Measurements from ENCODE around the gene COL9A3.

The COL9A3 gene

DNA sequence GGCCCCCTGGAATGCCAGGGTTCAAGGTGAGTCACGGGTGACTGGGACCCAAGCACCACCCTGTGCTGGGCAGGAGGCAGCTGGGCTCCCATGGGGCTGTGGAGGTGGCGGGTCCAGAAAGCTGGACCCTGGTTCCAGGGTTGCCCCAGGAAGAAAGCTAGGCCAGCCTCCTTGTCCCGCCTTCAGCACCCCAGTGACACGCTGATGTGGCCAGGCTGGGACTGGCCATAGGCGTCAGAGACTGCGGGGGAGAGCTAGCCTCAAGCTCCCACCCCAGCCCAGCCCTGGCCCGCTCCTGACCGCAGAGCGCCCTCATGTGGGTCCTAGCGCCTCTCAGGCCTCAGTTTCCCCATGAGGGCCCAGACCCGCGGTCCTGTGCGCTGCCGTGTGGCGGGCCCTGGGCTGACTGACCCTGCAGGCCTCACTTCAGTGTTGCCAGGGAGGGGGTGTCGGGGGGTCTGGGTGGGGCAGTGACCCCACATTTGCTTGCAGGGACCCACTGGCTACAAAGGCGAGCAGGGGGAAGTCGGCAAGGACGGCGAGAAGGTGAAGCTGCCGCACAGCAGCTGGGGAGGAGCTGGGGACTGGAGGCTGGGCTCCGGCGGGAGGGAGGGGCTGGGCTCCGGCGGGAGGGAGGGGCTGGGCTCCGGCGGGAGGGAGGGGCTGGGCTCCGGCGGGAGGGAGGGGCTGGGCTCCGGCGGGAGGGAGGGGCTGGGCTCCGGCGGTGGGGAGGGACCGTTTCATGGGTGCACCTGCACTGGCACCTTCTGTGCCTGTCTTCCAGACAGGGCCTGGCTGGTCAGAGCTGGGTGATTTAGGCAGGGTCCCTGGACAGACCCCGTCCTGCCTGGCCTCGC lies 7.9 kb downstream of the COL9A3 start:
- peak; percentile 40 for DNase-seq

DNA sequence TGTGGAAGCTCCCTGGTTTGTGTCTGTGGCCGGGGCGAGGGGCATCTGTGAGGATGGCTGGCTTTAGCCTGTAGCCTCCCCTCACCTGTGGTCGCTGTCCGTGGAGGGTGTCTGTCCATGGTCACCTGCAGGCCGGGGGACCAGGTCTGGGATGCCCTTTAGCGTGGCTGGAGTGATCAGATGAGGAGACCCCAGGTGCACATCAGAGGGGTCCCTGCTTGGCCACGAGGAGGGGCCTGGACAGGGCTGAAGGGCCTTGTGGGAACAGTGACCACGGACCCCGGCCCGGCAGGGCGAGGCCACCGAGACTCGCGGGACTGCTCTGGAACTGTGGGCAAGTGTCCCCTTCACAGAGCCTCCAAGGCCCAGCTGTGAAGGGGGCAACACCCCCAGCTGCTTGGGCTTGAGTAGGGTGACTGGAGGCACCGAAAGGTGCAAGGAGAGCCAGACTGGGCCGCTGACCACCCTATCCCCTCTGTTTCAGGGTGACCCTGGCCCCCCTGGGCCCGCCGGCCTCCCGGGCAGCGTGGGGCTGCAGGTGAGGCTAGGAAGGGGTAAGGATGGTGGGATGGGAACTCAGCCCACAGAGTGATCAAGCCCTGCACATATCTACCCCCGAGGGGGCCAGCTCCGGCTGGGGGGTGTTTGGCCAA lies 8.6 kb downstream of the COL9A3 start:
- no peak for DNase-seq

DNA sequence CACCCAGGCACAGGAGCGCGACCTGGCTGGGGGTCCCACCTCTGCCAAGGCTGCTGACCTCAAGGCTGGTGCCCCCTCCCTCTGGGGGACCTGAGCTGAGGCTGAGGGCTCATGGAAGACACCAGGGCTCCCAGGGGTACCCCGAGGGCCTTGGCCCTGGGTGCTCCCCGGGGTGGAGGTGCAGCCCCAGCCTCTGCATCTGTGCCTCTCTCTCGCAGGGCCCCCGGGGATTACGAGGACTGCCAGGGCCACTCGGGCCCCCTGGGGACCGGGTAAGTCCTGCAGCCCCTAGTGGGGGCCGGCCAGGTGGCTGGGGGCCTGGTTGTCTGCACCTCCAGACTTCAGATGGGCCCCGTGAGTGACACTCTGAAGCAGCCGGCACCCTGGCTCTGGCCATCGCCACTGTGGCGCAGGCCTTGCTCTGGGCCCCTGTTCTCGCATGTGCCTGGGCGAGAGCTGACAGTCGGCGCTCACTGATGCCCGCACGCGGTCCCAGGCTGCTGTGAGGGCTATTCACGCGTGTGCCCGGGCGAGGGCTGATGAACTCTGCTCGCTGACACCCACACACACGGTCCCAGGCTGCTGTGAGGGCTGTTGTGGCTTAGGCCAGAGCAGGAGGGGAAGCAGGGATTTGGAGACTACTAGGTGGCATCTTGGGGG lies 9.3 kb downstream of the COL9A3 start:
- no peak for DNase-seq

DNA sequence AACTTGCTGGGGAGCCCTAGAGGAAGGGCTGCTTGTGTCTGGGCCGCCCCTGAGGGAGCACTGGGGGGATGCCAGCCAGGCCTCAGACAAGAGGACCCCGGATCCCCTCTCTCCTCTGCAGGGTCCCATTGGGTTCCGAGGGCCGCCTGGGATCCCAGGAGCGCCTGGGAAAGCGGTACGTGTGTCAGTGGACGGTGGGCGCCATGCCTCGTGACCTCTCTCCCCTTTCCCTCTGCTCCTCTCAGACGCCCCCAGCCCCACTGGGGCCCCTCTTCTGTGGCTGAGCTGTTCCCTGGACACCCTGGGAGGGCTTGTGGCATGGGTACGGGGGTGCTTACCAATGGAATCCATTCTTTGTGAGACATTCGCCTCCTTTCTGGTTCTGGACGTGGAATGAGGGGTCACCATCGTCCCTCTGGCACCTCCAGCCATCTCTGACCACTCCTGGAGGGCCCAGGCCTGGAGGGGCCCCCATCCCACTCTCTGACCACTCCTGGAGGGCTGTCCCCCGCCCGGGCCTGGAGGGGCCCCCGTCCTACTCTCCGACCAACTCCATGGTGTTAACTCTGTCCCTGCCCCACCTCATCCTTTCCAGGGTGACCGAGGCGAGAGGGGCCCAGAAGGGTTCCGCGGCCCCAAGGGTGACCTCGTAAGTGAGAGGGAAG lies 9.9 kb downstream of the COL9A3 start:
- no peak for DNase-seq

DNA sequence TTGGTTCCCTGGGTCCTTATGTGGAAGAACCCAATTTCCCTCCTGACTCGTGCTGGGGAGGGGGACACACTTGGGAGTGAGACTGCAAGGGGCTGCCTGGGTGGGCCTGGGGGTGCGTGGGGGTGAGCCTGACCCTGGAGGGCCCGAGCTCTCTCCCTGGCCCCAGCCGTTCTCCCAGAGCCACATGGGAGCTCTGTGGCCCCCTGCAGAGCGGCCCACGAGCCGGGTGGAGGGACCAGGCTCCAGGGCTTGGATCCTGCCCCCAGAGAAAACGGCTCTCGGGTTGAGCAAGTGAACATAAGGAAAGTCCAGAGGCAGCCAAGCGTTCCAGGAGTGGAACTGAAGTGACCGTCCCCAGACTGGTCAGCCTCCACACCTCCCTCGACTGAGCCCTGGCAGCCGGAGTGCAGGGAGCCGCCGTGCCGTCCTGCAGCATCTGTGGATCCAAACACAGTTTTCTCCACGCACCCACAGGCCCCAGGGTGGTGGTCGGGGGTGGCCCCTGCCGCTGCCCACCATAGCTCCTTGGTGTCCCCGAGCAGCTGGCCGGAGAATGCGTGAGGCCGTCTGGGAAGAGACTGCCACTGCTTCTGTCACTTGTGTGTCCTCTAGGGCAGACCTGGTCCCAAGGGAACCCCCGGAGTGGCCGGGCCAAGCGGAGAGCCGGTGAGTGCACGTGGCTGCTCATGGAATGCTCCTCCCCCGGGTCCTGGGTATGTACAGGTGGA lies 10.6 kb downstream of the COL9A3 start:
- DNase-seq = no peak

DNA sequence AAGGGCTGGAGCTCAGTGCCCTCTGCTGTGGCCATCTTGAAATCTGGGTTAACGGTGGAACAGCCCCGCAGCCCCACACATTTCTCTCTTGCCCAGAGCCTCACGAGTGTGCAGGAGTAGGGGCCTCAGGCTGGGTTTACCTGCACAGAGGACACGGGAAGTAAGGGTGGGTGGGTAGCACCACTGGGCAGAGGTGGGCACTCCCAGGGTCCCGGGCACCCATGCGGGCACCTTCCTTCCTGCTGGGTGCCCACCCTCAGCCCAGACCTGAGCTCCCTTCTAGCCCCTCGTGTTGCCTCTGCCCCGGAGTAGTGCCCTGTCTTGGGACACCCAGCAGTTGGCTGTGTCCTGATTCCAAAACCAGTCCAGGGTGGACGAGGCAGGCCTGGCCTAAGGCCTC lies 11.2 kb downstream of the COL9A3 start:
- DNase-seq = no peak

DNA sequence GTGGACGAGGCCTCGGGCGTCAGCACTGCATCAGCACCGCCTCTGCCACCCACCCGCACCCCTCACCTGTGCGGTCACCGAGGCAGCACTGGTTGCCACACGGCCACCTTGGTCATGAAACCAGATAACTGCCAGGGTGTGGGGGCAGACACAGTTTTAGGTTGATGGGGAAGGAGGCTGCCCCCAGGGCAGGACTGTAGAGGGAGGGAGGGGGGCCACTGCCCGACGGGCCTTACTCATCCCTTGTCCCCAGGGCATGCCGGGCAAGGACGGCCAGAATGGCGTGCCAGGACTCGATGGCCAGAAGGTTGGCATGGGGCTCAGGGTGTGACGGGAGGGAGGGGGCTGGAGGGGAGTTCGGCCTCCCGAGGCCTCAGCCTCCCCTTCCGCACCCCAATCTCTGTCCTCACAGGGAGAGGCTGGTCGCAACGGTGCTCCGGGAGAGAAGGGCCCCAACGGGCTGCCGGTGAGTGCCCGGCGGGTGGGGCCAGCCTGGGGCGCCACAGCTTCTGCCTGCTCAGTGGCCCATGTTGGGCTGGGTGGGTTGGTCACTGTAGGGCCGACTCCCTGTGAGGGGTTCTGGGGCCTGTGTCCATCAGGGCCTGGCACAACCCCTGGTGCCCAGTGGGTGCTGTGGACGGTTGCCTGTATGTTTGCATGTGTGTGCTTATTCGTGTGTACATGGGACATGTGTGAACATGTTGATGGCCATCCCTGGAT lies 11.8 kb downstream of the COL9A3 start:
- DNase-seq = no peak

DNA sequence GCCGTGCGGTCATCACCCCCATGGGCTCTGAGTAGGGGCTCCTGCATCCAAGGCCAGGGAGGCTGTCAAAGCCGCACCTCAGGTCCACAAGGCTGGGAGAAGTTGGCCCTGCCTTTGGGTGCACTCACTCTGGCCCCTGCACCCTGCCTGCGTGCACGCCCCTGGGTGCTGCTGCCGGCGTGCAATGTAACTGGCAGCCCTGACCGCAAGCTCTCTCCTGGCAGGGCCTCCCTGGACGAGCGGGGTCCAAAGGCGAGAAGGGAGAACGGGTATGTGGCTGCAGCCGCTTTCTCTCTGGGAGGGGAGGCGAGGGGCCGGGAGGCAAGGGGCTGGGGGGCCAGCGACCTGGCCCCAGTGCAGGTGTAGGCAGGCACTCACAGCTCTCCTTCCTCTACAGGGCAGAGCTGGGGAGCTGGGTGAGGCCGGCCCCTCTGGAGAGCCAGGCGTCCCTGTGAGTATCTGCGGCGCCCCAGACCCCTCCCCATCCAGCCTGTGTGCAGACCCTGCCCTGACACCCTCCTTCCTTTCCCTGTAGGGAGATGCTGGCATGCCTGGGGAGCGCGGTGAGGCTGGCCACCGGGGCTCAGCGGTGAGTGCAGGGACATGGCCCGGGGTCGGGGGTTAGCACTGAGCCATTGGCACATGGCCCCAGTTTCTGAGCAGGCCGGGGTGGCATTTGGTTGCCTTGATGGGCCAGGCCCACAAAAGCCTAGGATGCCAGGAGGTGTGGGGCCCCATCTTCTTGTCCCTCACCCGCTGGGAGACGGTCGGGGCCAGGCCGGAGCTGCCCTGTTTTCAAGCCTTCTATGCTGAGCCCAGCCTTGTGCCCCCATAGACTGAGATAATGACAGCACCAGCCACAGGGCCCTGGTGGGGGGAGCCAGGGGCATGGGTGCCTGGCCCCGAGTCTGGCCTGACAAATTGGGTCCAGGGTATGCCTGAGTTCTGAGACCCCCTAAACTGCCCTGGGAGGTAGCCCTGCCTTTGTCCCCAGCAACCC lies 12.7 kb downstream of the COL9A3 start:
- DNase-seq = no peak

DNA sequence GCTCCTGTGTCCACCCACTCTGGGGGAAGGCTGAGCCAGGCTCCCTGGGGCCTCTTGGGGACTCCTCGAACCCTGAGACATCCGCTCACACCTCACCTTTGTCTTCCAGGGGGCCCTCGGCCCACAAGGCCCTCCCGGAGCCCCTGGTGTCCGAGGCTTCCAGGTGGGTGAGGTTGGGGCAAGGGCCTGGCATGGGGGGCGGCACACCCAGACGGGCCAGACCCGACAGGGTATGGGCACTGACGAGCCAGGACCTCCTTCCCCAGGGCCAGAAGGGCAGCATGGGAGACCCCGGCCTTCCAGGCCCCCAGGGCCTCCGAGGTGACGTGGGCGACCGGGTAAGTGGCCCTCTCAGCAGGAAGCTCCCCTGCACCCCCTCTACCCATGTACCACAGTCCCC lies 13.4 kb downstream of the COL9A3 start:
- no peak for DNase-seq

DNA sequence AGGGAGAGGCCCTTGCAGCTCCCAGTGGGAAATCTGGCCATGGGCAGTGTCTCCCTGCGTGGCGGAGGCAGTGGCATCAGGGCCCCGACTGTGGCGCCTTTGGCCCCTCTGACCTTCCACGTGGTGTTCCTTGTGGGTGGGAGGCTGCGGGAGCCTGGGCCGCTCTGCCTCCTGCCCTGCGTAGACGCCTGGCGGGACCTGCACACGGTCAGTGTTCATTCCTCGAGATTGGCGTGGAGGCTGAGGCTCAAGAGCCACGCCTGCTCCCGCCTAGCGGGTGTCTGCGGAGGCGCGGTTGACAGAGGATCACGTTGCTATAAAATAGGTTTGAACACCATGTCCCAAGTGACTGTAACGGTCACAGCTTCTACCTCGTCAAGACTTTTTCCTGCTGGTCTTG lies 14.0 kb downstream of the COL9A3 start:
- no peak for DNase-seq

DNA sequence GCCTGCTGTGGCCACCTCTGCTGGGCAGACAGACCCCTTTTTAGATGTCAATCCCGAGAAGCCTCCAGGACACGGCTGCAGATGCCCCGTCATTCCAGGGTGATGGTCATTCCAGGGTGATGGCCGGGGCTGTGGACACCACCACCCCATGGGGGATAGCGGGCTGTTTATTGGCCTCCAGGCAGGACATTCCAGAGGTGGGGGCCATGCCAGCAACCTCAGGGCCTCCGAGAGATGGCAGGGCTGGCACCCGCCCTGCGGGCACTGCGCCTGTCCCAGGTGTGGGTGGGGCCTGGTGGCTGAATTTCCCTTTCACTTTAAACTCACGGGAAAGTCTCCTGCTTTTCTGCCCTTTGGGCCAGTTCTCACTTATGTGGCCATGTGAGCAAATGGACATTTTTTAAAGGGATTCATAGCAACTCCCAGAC lies 14.5 kb downstream of the COL9A3 start:
- no peak for DNase-seq

DNA sequence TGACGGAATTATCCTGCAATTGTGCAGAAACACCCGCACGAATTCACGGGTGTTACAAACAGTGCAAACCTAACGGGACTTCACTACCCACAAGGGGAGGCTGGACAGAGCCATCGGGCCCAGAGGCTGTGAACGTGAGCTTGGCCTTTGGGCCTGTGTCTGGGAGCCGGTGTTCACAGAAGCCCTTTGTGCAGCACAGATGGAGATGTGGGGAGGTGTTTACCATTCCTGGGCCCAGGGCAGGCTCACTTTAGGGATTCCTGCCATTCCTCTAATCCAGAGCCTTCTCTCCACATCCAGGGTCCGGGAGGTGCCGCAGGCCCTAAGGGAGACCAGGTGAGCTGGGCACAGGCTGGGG lies 15.0 kb downstream of the COL9A3 start:
- DNase-seq = no peak

DNA sequence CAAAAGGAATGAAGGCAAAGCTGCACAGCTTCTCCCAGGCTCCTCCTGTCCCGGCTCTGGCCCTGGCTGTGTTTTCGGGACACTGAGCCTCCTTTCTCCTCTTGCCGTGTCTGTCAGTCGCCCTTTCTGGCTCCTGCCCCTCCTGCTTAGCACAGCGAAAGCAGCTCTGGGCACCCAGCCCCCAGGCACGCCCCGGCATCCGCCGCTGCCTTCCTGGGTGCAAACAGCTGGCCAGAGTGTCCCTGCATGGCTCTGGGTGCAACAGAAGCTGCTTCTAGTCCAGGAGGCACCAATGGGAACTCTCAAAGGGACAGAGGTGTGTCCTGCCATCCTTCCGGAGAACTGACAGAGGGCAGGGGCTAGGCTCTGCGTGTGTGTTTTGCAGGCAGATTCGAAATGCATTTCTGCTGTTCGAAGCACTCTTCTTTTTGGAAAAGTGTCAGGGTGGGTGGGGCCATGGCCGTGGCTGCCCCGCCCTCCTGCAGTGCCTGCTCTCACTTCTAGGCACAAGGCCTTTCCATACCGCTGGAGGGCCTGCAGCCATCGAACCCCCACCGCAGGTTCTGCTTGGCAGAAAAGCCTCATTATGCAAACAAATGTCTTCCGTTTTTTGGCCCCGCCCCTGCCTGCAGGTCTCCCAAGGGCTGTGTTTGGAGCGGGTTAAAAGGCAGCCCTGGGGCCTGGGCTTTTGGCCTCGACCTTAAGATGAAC lies 15.5 kb downstream of the COL9A3 start:
- no peak for DNase-seq

DNA sequence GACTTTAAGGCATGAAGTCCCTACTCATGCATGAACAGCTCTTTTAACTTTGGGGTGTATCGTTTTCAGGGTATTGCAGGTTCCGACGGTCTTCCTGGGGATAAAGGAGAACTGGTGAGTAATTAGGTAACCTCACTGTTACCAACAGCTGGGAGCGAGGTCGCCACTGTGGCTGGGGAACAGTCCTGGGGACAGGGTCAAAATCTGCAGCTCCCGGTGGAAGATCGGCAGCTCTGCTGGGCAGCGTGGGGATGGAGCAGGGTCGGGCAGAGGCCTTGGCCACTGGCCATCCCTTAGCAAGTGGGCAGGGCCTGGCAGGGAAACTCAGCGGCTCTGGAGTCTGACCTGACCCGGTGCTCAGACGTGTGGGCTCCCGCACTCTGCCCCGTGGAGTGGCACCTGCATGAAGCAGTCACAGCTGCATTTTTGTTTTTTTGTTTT lies 16.1 kb downstream of the COL9A3 start:
- DNase-seq = no peak

DNA sequence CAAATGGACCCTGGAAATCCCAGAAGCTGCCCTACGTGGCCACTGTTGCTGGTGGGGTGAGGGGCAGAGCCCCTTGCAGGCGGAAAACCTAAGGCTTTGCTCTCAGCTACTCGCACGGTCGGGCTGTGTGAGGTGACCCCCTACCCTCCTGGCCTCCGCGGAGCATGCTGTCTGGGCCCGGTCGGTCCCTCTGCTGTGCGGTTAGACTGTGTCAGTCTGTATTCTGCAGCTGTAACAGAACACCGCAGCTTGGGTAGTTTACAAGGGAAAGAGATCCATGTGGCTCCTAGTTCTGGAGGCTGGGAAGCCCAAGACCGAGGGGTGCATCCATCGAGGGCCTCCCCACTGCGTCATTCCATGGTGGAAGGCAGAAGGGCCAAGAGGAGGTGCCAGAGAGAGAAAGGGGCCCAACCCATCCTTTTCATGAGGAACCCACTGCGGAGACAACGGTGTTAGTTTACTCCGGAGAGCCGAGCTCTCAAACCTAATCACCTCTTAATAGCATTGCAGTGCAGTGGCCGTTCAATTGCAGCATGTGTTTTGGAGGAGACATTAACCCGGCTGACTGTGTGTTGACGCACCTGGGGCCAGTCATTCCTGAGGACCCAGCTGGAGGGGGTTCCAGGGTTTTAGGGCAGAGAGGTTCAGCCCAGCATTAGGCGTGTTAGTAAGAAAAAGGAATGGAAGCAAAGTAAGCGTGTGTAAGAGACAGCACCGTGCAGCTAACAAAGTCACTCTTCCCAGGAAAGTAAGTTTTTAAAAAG lies 18.3 kb downstream of the COL9A3 start:
- no peak for DNase-seq

DNA sequence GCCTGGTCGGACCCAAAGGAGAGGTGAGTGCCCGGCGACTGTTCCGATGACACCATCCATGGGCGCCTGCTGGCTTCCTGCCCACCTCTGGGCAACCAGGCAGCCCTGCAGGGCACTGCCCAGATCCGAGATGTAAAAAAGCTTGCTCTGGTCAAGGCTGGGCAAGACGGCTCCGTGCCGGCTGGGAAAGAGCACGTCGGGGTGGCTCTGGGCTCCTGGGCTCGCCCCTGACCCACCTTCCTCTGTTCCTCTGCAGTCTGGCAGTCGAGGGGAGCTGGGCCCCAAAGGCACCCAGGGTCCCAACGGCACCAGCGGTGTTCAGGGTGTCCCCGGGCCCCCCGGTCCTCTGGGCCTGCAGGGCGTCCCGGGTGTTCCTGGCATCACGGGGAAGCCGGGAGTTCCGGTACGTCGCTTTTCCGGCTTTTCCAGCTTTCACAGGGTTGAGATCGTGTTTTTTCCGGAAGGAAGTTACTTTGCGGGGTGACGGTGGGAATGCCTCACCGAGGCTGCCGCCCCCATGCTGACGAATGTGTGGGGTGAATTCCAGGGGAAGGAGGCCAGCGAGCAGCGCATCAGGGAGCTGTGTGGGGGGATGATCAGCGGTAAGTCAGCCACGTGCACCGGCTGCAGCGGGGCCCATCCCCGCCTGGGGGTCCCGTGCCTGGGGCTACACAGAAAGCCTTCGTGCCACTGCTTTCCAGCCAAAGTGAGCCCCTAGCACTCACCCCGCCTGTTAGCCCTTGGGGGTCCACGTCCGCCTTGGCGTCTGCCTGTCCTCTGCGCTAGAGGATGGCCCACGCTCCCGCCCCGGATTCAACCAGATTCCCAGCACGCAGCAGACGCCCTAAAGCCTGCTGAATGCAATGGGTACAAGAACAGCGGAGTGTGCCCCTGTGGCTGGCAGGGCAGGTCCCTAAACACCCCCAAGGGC lies 19.3 kb downstream of the COL9A3 start:
- DNase-seq = no peak

DNA sequence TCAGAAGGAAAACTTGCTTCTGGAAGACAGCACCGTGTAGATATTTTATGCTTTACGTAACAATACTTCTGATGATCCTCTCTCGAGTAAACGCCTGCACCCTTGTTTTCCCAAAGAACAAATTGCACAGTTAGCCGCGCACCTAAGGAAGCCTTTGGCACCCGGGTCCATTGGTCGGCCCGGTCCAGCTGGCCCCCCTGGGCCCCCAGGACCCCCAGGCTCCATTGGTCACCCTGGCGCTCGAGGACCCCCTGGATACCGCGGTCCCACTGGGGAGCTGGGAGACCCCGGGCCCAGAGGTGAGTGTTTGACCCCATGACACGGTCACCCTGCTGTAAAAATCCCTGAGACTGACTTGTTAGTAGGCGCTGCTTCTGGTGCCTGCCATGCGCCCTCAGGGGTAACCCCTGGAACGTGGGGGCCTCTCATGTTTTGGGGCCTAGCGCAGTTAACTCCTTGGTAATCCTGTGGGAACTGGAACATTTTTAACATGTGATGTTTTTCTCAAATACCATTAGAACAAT lies 20.2 kb downstream of the COL9A3 start:
- DNase-seq = no peak

DNA sequence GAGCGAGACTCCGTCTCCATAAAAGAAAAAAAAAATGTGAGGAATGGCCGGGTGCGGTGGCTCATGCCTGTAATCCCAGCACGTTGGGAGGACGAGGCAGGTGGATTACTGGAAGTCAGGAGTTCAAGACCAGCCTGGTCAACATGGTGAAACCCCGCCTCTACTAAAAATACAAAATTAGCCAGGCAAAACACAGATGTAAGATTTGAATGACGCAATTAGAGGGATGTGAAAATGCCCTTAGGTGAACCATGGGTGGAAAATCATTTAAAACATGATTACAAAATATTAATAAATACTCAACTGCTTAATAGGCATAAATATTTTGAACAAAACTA lies 20.9 kb downstream of the COL9A3 start:
- no peak for DNase-seq

All from stimulated activated naive CD4-positive, alpha-beta T cell treated with Interleukin-2 at 50 U/mL for 16 hours (primary cell).